Activated CD8-positive, alpha-beta T cell treated with anti-CD3 and anti-CD28 coated beads for 36 hours (primary cell): Measurements from ENCODE around the gene POLR3K. TPM values are rescaled to one million over a fixed set of nuclear protein-coding genes. Genes with fewer than 3 reads are reported as not detected.
"Not testable (repeated sequence)": the region's sequence is repeated elsewhere in the genome, so short reads cannot be mapped to it uniquely, and the experiment has no call there.

Experiments used
- ATAC-seq: fragments of 200-7000 bp; cut with Tn5 transposase; one replicate; pipeline ENCODE4 v1.10.0; 2021; ENCODE audit warnings: mild to moderate bottlenecking, moderate library complexity
- CTCF ChIA-PET: fragments of 350-600 bp; sonication (Branson Sonifier 250); formaldehyde crosslinking; loops from one replicate; lab custom pipeline; 2021; ENCODE audit warnings: antibody characterized with exemption; lab: Charles Lee
- POLR2A ChIA-PET: fragments of 350-600 bp; sonication (Branson Sonifier 250); formaldehyde crosslinking; loops from one replicate; lab custom pipeline; 2021; ENCODE audit warnings: antibody characterized with exemption; lab: Charles Lee
- DNase-seq: peaks from one replicate; pipeline ENCODE4 v3.0.0-alpha.2; 2020
- H3K27ac Mint-ChIP-seq: one replicate; pipeline ENCODE4 v1.8.0; 2021; ENCODE audit warnings: mild to moderate bottlenecking, mixed read lengths
- H3K27me3 Mint-ChIP-seq: one replicate; pipeline ENCODE4 v1.8.0; 2021; ENCODE audit warnings: mixed read lengths
- H3K36me3 Mint-ChIP-seq: one replicate; pipeline ENCODE4 v1.8.0; 2021; ENCODE audit warnings: low read depth, mixed read lengths
- H3K4me1 Mint-ChIP-seq: one replicate; pipeline ENCODE4 v1.8.0; 2021; ENCODE audit warnings: low read depth, mixed read lengths
- H3K4me3 Mint-ChIP-seq: one replicate; pipeline ENCODE4 v1.8.0; 2021; ENCODE audit warnings: mild to moderate bottlenecking, moderate library complexity, mixed read lengths
- H3K9me3 Mint-ChIP-seq: one replicate; pipeline ENCODE4 v1.8.0; 2021; ENCODE audit warnings: mixed read lengths
- intact Hi-C: fragments of 100-400 bp; cut with micrococcal nuclease; formaldehyde crosslinking; loops from one replicate; pipeline ENCODE4 v1.10.0; 2022
- total RNA-seq, 2 experiments: library from RNA; stranded (reverse); gene quantifications; one replicate each; pipeline ENCODE4 v1.2.3, GENCODE V29; 2021
- TF ChIP-seq, protein P1 (sequence below): fragments of 200-600 bp; IDR thresholded peaks from one replicate; pipeline ENCODE4 v1.8.0; 2022; ENCODE audit warnings: antibody characterized with exemption, mild to moderate bottlenecking

Gene POLR3K
- total RNA-seq, 2 experiments from 2014 or later, result 51.3 to 52.6 TPM

DNA sequence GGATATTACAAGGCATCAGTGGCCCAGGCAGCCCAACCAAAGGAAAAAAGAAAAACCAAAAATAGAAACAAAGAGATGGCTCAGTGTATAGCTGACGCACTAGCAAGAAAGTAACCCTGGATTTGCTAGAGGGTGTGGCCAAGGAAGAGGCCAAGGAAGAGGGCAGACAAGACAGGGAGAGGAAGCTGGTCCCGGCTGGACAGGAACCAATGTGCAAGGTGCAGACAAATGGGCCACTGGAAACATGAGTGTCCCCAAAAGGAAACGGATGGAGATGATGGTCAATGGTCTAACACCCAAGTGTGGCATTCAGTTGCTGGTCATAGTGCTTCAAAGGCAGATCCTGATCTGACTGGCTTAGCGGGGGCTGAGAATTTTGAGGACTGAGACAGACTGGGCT is 10.7 kb downstream of the POLR3K start:
- no peaks in the 10 kb centered on the region for H3K27me3 Mint-ChIP-seq
- ChIA-PET CTCF (interaction anchor here (1.4 to 3.4 kb wide), 2 partner anchors 23 to 64 kb away, joined by 3 to 16 read pairs; no protein-coding TSS in a partner anchor), POLR2A (interaction anchor here (0.7 to 0.8 kb wide), 2 partner anchors 10 to 1614 kb away, joined by 3 to 4 read pairs; no protein-coding TSS in a partner anchor)
- TF ChIP-seq, protein P1, sequence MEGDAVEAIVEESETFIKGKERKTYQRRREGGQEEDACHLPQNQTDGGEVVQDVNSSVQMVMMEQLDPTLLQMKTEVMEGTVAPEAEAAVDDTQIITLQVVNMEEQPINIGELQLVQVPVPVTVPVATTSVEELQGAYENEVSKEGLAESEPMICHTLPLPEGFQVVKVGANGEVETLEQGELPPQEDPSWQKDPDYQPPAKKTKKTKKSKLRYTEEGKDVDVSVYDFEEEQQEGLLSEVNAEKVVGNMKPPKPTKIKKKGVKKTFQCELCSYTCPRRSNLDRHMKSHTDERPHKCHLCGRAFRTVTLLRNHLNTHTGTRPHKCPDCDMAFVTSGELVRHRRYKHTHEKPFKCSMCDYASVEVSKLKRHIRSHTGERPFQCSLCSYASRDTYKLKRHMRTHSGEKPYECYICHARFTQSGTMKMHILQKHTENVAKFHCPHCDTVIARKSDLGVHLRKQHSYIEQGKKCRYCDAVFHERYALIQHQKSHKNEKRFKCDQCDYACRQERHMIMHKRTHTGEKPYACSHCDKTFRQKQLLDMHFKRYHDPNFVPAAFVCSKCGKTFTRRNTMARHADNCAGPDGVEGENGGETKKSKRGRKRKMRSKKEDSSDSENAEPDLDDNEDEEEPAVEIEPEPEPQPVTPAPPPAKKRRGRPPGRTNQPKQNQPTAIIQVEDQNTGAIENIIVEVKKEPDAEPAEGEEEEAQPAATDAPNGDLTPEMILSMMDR, result no peak
- DNase-seq (no peak), ATAC-seq (no peak)
- peaks cover 48% of the 10 kb centered on the region for H3K4me1 Mint-ChIP-seq
- H3K9me3 Mint-ChIP-seq, result no peaks in the 10 kb centered on the region
- peaks cover 58% of the 10 kb centered on the region for H3K36me3 Mint-ChIP-seq
- no peak overlapping the region for H3K4me3 Mint-ChIP-seq
- intact Hi-C loops, result no loop called here
- no peak overlapping the region for H3K27ac Mint-ChIP-seq

- H3K27me3 Mint-ChIP-seq, result no peaks in the 10 kb centered on the region
- POLR2A ChIA-PET, result interaction anchor here (0.6 to 0.8 kb wide), 3 partner anchors 172 to 1615 kb away, joined by 3 to 4 read pairs (median 3); no protein-coding TSS in a partner anchor
- no peak overlapping the region for H3K27ac Mint-ChIP-seq
- DNase-seq (no peak), ATAC-seq (no peak)
- intact Hi-C loops, result no loop called here
- H3K4me3 Mint-ChIP-seq, result no peak overlapping the region
- no peaks in the 10 kb centered on the region for H3K9me3 Mint-ChIP-seq
- CTCF ChIA-PET, result interaction anchor here (1.4 to 3.4 kb wide), 2 partner anchors 23 to 65 kb away, joined by 3 to 16 read pairs; no protein-coding TSS in a partner anchor
- TF ChIP-seq, protein P1, result no peak
- peaks cover 53% of the 10 kb centered on the region for H3K36me3 Mint-ChIP-seq
- peaks cover 46% of the 10 kb centered on the region for H3K4me1 Mint-ChIP-seq
These were observed 11.3 kb downstream of the POLR3K start for GRCh38 chr16:42069-42457.

- DNase-seq (no peak), ATAC-seq (no peak)
- Mint-ChIP-seq H3K27ac (no peak overlapping the region), H3K4me3 (no peak overlapping the region), H3K9me3 (no peaks in the 10 kb centered on the region), H3K36me3 (peaks cover 52% of the 10 kb centered on the region), H3K27me3 (no peaks in the 10 kb centered on the region), H3K4me1 (peaks cover 46% of the 10 kb centered on the region)
- ChIA-PET POLR2A (interaction anchor here (0.6 to 0.8 kb wide), 3 partner anchors 172 to 1615 kb away, joined by 3 to 4 read pairs (median 3); no protein-coding TSS in a partner anchor), CTCF (interaction anchor here (1.2 to 3.4 kb wide), 3 partner anchors 24 to 65 kb away, joined by 3 to 16 read pairs (median 3); no protein-coding TSS in a partner anchor)
- intact Hi-C loops, result no loop called here
- TF ChIP-seq, protein P1, result no peak
These were observed 11.9 kb downstream of the POLR3K start for GRCh38 chr16:41439-42068.

DNA sequence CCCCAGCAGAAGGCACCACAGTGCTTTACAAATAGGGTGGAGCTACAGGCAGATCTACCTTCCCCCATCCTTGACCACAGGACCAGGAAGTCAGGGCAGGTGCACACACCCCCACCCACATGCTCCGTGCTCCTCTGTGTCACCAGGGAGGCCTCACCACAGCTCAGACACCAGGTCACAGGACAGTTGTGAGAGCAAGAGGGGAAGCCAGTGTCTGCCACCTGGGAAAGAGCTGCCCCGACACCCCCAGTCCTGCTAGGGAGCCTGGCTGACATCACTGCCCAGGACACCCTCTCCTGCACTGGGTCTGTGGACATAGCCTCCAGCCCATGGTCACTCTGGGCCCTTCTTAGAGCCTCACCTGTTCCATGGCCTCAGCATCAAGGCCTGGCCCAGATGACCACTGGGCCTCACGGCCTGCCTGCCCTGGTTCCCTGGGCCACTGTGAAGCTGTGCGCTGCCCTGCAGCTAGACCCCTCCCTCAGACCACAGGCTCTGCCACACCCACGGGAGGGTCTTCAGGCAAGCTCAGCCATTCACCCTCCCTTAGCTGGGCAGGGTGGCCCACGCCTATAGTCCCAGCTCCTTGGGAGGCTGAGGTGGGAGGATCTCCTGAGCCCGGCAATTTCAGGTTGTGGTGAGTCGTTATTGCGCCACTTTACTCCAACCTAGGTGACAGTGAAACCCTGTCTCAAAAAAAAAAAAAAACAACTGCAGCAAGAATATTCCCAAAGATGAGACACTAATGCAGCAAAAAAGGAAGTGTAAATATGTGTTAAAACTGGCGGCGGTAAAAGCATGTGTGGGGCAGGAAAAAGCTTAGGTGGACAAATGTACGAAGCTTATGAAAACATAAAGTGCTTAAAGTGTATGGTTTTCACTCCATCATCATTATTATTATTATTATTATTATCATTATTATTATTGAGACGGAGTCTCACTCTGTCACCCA is 14.2 kb downstream of the POLR3K start:
- Mint-ChIP-seq H3K27me3 (no peaks in the 10 kb centered on the region), H3K9me3 (no peaks in the 10 kb centered on the region), H3K27ac (peak overlapping the region; percentile 61), H3K4me3 (no peak overlapping the region), H3K36me3 (peaks cover 37% of the 10 kb centered on the region), H3K4me1 (peaks cover 41% of the 10 kb centered on the region)
- ATAC-seq (peak; percentile 96), DNase-seq (peak; percentile 83)
- ChIA-PET POLR2A (interaction anchor here (0.9 to 1.2 kb wide), 5 partner anchors 10 to 90 kb away, joined by 3 to 4 read pairs (median 3); partner anchors contain the start of genes POLR3K and SNRNP25), CTCF (interaction anchor here (1.2 to 1.4 kb wide), 2 partner anchors 57 to 58 kb away, joined by 4 to 7 read pairs; no protein-coding TSS in a partner anchor)
- intact Hi-C loops, result no loop called here
- TF ChIP-seq, protein P1, result no peak

DNA sequence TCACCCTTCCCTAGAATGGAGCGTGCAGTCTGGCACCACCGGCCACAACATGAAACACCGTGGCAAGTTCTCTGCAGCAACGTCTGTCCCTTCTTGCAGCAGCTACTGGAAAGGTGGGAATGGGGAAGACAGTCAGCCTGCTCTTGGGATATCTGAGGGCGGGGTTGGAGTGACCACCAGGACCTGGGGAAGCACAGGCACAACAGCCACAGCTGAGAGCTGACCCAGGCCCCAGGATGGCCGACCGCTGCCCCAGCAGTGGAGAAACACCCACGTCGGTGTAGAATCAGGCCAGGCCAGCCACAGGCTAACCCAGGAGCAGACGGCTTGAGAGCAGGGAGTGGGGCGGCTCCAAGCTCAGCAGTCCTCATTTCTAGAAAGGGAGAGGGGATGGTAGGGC is 15.2 kb downstream of the POLR3K start:
- ATAC-seq, H3K27ac Mint-ChIP-seq, H3K9me3 Mint-ChIP-seq, intact Hi-C loops, H3K27me3 Mint-ChIP-seq, H3K4me3 Mint-ChIP-seq, DNase-seq: not testable (repeated sequence)
- ChIA-PET CTCF (interaction anchor here (0.8 to 1.4 kb wide), 3 partner anchors 58 to 59 kb away, joined by 3 to 7 read pairs (median 4); no protein-coding TSS in a partner anchor), POLR2A (interaction anchor here (1.1 to 1.2 kb wide), 2 partner anchors 47 to 53 kb away, joined by 3 to 4 read pairs; no protein-coding TSS in a partner anchor)
- H3K36me3 Mint-ChIP-seq, result peaks cover 31% of the 10 kb centered on the region
- H3K4me1 Mint-ChIP-seq, result peaks cover 34% of the 10 kb centered on the region
